WTC11 (cell line): ENCODE data around the gene RBM28. TPM values are rescaled to one million over a fixed set of nuclear protein-coding genes. Genes with fewer than 3 reads are reported as not detected.

Experiments
- ATAC-seq: fragments of 200-7000 bp; cut with Tn5 transposase; 2 replicates; pipeline ENCODE4 v1.10.0; 2021; ENCODE audit warnings: mild to moderate bottlenecking, moderate library complexity
- CTCF ChIA-PET: fragments of 300-600 bp; sonication (Branson Sonifier 250); formaldehyde crosslinking; loops from one replicate; lab custom pipeline; 2021; ENCODE audit warnings: antibody characterized with exemption; lab: Charles Lee
- POLR2A ChIA-PET: fragments of 350-600 bp; sonication (Branson Sonifier 250); formaldehyde crosslinking; loops from one replicate; lab custom pipeline; 2021; ENCODE audit warnings: antibody characterized with exemption; lab: Charles Lee
- DNase-seq: peaks from one replicate; pipeline ENCODE4 v3.0.0; 2021; ENCODE audit warnings: low spot score
- H3K27ac Mint-ChIP-seq: 2 replicates; pipeline ENCODE4 v1.8.0; 2021; ENCODE audit warnings: mixed read lengths
- H3K27me3 Mint-ChIP-seq: 2 replicates; pipeline ENCODE4 v1.8.0; 2021; ENCODE audit warnings: low read depth, mild to moderate bottlenecking, moderate library complexity, mixed read lengths
- H3K36me3 Mint-ChIP-seq: 2 replicates; pipeline ENCODE4 v1.8.0; 2021; ENCODE audit warnings: mixed read lengths
- H3K4me1 Mint-ChIP-seq: 2 replicates; pipeline ENCODE4 v1.8.0; 2022; ENCODE audit warnings: mixed read lengths
- H3K4me3 Mint-ChIP-seq: 2 replicates; pipeline ENCODE4 v1.8.0; 2021; ENCODE audit warnings: mild to moderate bottlenecking, moderate library complexity, mixed read lengths
- H3K9me3 Mint-ChIP-seq: 2 replicates; pipeline ENCODE4 v1.8.0; 2021; ENCODE audit warnings: mixed read lengths
- AR ChIP-seq: fragments of 250-450 bp; sonication (Bioruptor Pico); IDR thresholded peaks from 2 replicates; pipeline ENCODE4 v1.9.0; 2021; ENCODE audit warnings: mild to moderate bottlenecking
- ATF1 ChIP-seq: sonication (generic); formaldehyde crosslinking; IDR thresholded peaks from 2 replicates; pipeline ENCODE4 v1.8.1; 2023; ENCODE audit warnings: mild to moderate bottlenecking, moderate library complexity, missing genetic modification reagents
- ATF2 ChIP-seq: sonication (generic); formaldehyde crosslinking; IDR thresholded peaks from 2 replicates; pipeline ENCODE4 v1.8.1; 2022; ENCODE audit warnings: low read depth, missing genetic modification reagents, borderline replicate concordance
- IRF1 ChIP-seq: sonication (generic); formaldehyde crosslinking; IDR thresholded peaks from 2 replicates; pipeline ENCODE4 v1.8.0; 2023; ENCODE audit warnings: missing genetic modification reagents
- NFE2L1 ChIP-seq: sonication (generic); formaldehyde crosslinking; IDR thresholded peaks from 2 replicates; pipeline ENCODE4 v1.8.1; 2023; ENCODE audit warnings: missing genetic modification reagents
- RELA ChIP-seq: sonication (generic); formaldehyde crosslinking; IDR thresholded peaks from 2 replicates; pipeline ENCODE4 v1.8.1; 2022; ENCODE audit warnings: missing genetic modification reagents, mild to moderate bottlenecking, borderline replicate concordance
- SMAD4 ChIP-seq: sonication (generic); formaldehyde crosslinking; IDR thresholded peaks from 2 replicates; pipeline ENCODE4 v1.8.0; 2022; ENCODE audit warnings: mild to moderate bottlenecking, missing genetic modification reagents
- TEAD4 ChIP-seq: sonication (generic); formaldehyde crosslinking; IDR thresholded peaks from 2 replicates; pipeline ENCODE4 v1.8.0; 2022; ENCODE audit warnings: mild to moderate bottlenecking, missing genetic modification reagents
- ZBTB21 ChIP-seq: sonication (generic); formaldehyde crosslinking; IDR thresholded peaks from 2 replicates; pipeline ENCODE4 v1.8.1; 2023; ENCODE audit warnings: mild to moderate bottlenecking, missing genetic modification reagents, borderline replicate concordance
- ZNF317 ChIP-seq: sonication (generic); formaldehyde crosslinking; IDR thresholded peaks from 2 replicates; pipeline ENCODE4 v1.8.1; 2023; ENCODE audit warnings: low read depth, mild to moderate bottlenecking, moderate library complexity, missing genetic modification reagents, borderline replicate concordance
- ZNF396 ChIP-seq: fragments of 250-450 bp; sonication (Bioruptor Pico); IDR thresholded peaks from 2 replicates; pipeline ENCODE4 v1.8.0; 2021; ENCODE audit warnings: mild to moderate bottlenecking, moderate library complexity, borderline replicate concordance
- ZNF425 ChIP-seq: fragments of 250-450 bp; sonication (Bioruptor Pico); conservative IDR thresholded peaks from 2 replicates; pipeline ENCODE4 v1.9.0; 2021; ENCODE audit warnings: mild to moderate bottlenecking
- ZNF512 ChIP-seq: sonication (generic); formaldehyde crosslinking; IDR thresholded peaks from 2 replicates; pipeline ENCODE4 v1.8.1; 2022; ENCODE audit warnings: missing genetic modification reagents, borderline replicate concordance
- total RNA-seq: library from RNA; stranded (reverse); gene quantifications from 3 replicates; pipeline ENCODE4 v1.2.3, GENCODE V29; 2021
- TF ChIP-seq, protein P1 (sequence below): sonication (generic); formaldehyde crosslinking; IDR thresholded peaks from 2 replicates; pipeline ENCODE4 v1.8.1; 2023; ENCODE audit warnings: mild to moderate bottlenecking, missing genetic modification reagents, moderate library complexity
- TF ChIP-seq, protein P2 (sequence below): sonication (generic); formaldehyde crosslinking; IDR thresholded peaks from 2 replicates; pipeline ENCODE4 v1.8.1; 2023; ENCODE audit warnings: mild to moderate bottlenecking, moderate library complexity, missing genetic modification reagents
- TF ChIP-seq, protein P3 (sequence below): sonication (generic); formaldehyde crosslinking; IDR thresholded peaks from 2 replicates; pipeline ENCODE4 v1.8.0; 2023; ENCODE audit warnings: mild to moderate bottlenecking, missing genetic modification reagents
- TF ChIP-seq, protein P4 (sequence below): sonication (generic); formaldehyde crosslinking; IDR thresholded peaks from 2 replicates; pipeline ENCODE4 v1.8.1; 2023; ENCODE audit warnings: mild to moderate bottlenecking, missing genetic modification reagents

Gene RBM28
- total RNA-seq, 1 experiment from 2014 or later: 66.1 TPM

- Mint-ChIP-seq H3K4me1 (peaks cover 5% of the 10 kb centered on the region), H3K36me3 (no peaks in the 10 kb centered on the region), H3K9me3 (no peaks in the 10 kb centered on the region), H3K27me3 (peaks cover 78% of the 10 kb centered on the region), H3K4me3 (peak overlapping the region; percentile 10; the same call in 1 of the 2 replicates), H3K27ac (no peak overlapping the region)
- DNase-seq (peak; percentile 30), ATAC-seq (no peak; the same call in 1 of the 2 replicates)
- ChIA-PET CTCF (interaction anchor here (0.8 to 5.5 kb wide), 6 partner anchors 10 to 142 kb away, joined by 3 to 125 read pairs (median 7); no protein-coding TSS in a partner anchor), POLR2A (no interaction called here)
- TF ChIP-seq SMAD4 (no peak), ZNF425 (CRISPR knock-in tag) (no peak), NFE2L1 (no peak), IRF1 (CRISPR knock-in tag) (no peak), AR (CRISPR knock-in tag) (no peak), ZNF396 (CRISPR knock-in tag) (no peak), ZBTB21 (CRISPR knock-in tag) (no peak), ZNF512 (CRISPR knock-in tag) (no peak), RELA (CRISPR knock-in tag) (no peak), TEAD4 (no peak), ATF2 (CRISPR knock-in tag) (no peak), ATF1 (CRISPR knock-in tag) (no peak), ZNF317 (CRISPR knock-in tag) (no peak)
- TF ChIP-seq, protein P1, sequence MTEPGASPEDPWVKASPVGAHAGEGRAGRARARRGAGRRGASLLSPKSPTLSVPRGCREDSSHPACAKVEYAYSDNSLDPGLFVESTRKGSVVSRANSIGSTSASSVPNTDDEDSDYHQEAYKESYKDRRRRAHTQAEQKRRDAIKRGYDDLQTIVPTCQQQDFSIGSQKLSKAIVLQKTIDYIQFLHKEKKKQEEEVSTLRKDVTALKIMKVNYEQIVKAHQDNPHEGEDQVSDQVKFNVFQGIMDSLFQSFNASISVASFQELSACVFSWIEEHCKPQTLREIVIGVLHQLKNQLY (CRISPR knock-in tag): no peak
- TF ChIP-seq, protein P2, sequence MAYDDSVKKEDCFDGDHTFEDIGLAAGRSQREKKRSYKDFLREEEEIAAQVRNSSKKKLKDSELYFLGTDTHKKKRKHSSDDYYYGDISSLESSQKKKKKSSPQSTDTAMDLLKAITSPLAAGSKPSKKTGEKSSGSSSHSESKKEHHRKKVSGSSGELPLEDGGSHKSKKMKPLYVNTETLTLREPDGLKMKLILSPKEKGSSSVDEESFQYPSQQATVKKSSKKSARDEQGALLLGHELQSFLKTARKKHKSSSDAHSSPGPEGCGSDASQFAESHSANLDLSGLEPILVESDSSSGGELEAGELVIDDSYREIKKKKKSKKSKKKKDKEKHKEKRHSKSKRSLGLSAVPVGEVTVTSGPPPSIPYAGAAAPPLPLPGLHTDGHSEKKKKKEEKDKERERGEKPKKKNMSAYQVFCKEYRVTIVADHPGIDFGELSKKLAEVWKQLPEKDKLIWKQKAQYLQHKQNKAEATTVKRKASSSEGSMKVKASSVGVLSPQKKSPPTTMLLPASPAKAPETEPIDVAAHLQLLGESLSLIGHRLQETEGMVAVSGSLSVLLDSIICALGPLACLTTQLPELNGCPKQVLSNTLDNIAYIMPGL (CRISPR knock-in tag): no peak
- TF ChIP-seq, protein P3, sequence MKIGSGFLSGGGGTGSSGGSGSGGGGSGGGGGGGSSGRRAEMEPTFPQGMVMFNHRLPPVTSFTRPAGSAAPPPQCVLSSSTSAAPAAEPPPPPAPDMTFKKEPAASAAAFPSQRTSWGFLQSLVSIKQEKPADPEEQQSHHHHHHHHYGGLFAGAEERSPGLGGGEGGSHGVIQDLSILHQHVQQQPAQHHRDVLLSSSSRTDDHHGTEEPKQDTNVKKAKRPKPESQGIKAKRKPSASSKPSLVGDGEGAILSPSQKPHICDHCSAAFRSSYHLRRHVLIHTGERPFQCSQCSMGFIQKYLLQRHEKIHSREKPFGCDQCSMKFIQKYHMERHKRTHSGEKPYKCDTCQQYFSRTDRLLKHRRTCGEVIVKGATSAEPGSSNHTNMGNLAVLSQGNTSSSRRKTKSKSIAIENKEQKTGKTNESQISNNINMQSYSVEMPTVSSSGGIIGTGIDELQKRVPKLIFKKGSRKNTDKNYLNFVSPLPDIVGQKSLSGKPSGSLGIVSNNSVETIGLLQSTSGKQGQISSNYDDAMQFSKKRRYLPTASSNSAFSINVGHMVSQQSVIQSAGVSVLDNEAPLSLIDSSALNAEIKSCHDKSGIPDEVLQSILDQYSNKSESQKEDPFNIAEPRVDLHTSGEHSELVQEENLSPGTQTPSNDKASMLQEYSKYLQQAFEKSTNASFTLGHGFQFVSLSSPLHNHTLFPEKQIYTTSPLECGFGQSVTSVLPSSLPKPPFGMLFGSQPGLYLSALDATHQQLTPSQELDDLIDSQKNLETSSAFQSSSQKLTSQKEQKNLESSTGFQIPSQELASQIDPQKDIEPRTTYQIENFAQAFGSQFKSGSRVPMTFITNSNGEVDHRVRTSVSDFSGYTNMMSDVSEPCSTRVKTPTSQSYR: no peak
- TF ChIP-seq, protein P4, sequence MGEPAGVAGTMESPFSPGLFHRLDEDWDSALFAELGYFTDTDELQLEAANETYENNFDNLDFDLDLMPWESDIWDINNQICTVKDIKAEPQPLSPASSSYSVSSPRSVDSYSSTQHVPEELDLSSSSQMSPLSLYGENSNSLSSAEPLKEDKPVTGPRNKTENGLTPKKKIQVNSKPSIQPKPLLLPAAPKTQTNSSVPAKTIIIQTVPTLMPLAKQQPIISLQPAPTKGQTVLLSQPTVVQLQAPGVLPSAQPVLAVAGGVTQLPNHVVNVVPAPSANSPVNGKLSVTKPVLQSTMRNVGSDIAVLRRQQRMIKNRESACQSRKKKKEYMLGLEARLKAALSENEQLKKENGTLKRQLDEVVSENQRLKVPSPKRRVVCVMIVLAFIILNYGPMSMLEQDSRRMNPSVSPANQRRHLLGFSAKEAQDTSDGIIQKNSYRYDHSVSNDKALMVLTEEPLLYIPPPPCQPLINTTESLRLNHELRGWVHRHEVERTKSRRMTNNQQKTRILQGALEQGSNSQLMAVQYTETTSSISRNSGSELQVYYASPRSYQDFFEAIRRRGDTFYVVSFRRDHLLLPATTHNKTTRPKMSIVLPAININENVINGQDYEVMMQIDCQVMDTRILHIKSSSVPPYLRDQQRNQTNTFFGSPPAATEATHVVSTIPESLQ (CRISPR knock-in tag): no peak
Measured at GRCh38 chr7:128350708-128351295, 7.1 kb upstream of the RBM28 start.
